Tibial nerve (tissue), 4 donors: ENCODE measurements around the gene CCDC59. TPM values are rescaled to one million over a fixed set of nuclear protein-coding genes. Genes with fewer than 3 reads are reported as not detected.
A peak's percentile ranks its signal among the peaks of the same experiment; 100 is the strongest.
"Not testable (repeated sequence)": the region's sequence is repeated elsewhere in the genome, so short reads cannot be mapped to it uniquely, and the experiment has no call there.

Experiments used
- DNase-seq, 2 donors: peaks; one replicate each; pipeline ENCODE4 v3.0.0-alpha.2; 2019; ENCODE audit warnings: low spot score in 2 of 2
- H3K27ac ChIP-seq, 4 donors: fragments of 200-600 bp; sonication (generic) in 3 of 4; one replicate each; pipeline ENCODE4 v1.5.1; 2017 to 2019; ENCODE audit warnings: mild to moderate bottlenecking in 1 of 4
- H3K27me3 ChIP-seq, 2 donors: fragments of 200-600 bp; sonication (generic) in 1 of 2; one replicate each; pipeline versions ENCODE4 v1.5.1 to v1.6.0; 2017 to 2019
- H3K36me3 ChIP-seq, 3 donors: fragments of 200-600 bp; sonication (generic); one replicate each; pipeline ENCODE4 v1.5.1; 2018 to 2019
- H3K4me1 ChIP-seq, 4 donors: fragments of 200-600 bp; sonication (generic) in 3 of 4; one replicate each; pipeline ENCODE4 v1.5.1; 2017 to 2019
- H3K4me3 ChIP-seq, 4 donors: fragments of 200-600 bp; sonication (generic) in 3 of 4; one replicate each; pipeline ENCODE4 v1.5.1; 2017 to 2019; ENCODE audit warnings: mild to moderate bottlenecking in 1 of 4, moderate library complexity in 1 of 4
- H3K9me3 ChIP-seq, 4 donors: fragments of 200-600 bp; sonication (generic) in 3 of 4; one replicate each; pipeline ENCODE4 v1.5.1; 2017 to 2019
- CTCF ChIP-seq, 5 experiments: fragments of 200-600 bp in 3 of 5; fragments of 450-650 bp in 2 of 5; sonication (generic) in 3 of 5; IDR thresholded peaks; one replicate each; pipeline ENCODE4 v1.5.1; 2016 to 2019; ENCODE audit warnings: antibody characterized with exemption in 5 of 5, mild to moderate bottlenecking in 3 of 5, moderate library complexity in 2 of 5
- EP300 ChIP-seq, 2 donors: sonication (generic); formaldehyde crosslinking; IDR thresholded peaks; one replicate each; pipeline ENCODE4 v1.6.1; 2017; ENCODE audit warnings: antibody characterized with exemption in 2 of 2, mild to moderate bottlenecking in 1 of 2
- POLR2A ChIP-seq, 2 donors: fragments of 450-650 bp; IDR thresholded peaks; one replicate each; pipeline ENCODE4 v1.6.1; 2017; ENCODE audit warnings: antibody characterized with exemption in 2 of 2, mild to moderate bottlenecking in 2 of 2, moderate library complexity in 2 of 2
- WGBS, 2 donors: methylation state at CpG; one replicate each; pipeline ENCODE4 v1.1.5; 2018; 5-methylcytosine and 5-hydroxymethylcytosine counted together
- total RNA-seq, 4 donors: library from RNA; depleted of rRNA; stranded (reverse); fragments of >200 nt; gene quantifications; one replicate each; pipeline ENCODE4 v1.1.0, GENCODE V29; 2016

The CCDC59 gene
- total RNA-seq, 4 donors from 2014 or later, result 40.6 to 107 (median 60.5) TPM

GRCh38 chr12:82361461-82361915 is 3.3 kb upstream of the CCDC59 start:
- H3K27me3 ChIP-seq, result no peaks in the 10 kb centered on the region
- H3K9me3 ChIP-seq, result no peaks in the 10 kb centered on the region
- 87 to 89% methylated on average over 15 to 17 of the region's 22 CpGs for WGBS, 2 donors
- peaks cover 1 to 40% (median 21%) of the 10 kb centered on the region in 4 donors for H3K4me1 ChIP-seq
- H3K4me3 ChIP-seq, result no peak overlapping the region
- no peak for TF ChIP-seq POLR2A (IDR thresholded peaks at IDR 0.05)
- no peak for TF ChIP-seq EP300 (IDR thresholded peaks at IDR 0.05)
- no peak for TF ChIP-seq CTCF (IDR thresholded peaks at IDR 0.05)
- H3K36me3 ChIP-seq, result peaks cover 0 to 3% (median 0%) of the 10 kb centered on the region in 3 donors
- no peak for DNase-seq
- H3K27ac ChIP-seq, result no peak overlapping the region

DNA sequence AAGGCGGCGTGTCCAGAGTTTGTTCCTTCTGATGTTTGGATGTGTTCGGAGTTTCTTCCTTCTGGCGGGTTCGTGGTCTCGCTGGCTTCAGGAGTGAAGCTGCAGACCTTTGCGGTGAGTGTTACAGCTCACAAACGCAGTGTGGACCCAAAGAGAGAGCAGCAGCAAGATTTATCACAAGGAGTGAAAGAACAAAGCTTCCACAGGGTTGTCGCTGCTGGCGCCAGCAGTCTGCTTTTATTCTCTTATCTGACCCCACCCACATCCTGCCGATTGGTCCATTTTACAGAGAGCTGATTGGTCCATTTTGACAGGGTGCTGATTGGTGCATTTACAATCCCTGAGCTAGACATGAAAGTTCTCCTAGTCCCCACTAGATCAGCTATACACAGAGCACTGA is 2.6 kb upstream of the CCDC59 start:
- not testable (repeated sequence) for H3K36me3 ChIP-seq, H3K27me3 ChIP-seq, H3K9me3 ChIP-seq, DNase-seq, H3K27ac ChIP-seq, H3K4me3 ChIP-seq
- 98% methylated on average over 11 of the region's 11 CpGs for WGBS, 2 donors
- peaks cover 6 to 46% (median 26%) of the 10 kb centered on the region in 4 donors for H3K4me1 ChIP-seq

DNA sequence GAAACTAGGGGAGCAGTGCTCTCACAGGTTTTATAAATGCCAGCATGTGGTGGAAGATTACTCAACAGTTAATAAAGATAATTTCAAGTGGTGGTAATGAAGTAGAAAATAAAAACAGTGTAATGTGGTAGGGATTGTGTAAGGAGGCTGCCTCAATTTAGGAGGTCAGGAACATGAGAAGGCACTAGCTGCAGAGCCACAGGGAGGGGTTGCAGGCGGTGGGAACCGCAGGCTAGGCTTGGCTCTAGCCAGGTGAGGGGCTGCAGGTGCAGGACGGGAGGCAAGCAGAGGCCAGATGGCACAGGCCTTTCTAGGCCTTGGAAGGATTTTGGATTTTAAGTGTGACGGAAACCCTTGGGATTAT is 910 bp upstream of the CCDC59 start:
- H3K27me3 ChIP-seq, result no peaks in the 10 kb centered on the region
- H3K27ac ChIP-seq, result peak overlapping the region; percentile 79 to 98 (median 92)
- peaks cover 0 to 25% (median 0%) of the 10 kb centered on the region in 3 donors for H3K36me3 ChIP-seq
- WGBS, 2 donors, result 9 to 12% methylated on average over 4 of the region's 4 CpGs
- DNase-seq, result no peak
- H3K4me3 ChIP-seq, result peak overlapping the region; percentile 59 to 94 (median 78)
- H3K4me1 ChIP-seq, result peaks cover 6 to 64% (median 26%) of the 10 kb centered on the region in 4 donors
- TF ChIP-seq CTCF (IDR thresholded peaks at IDR 0.05) (no peak), POLR2A (IDR thresholded peaks at IDR 0.05) (no peak), EP300 (IDR thresholded peaks at IDR 0.05) (no peak)
- no peaks in the 10 kb centered on the region for H3K9me3 ChIP-seq

DNA sequence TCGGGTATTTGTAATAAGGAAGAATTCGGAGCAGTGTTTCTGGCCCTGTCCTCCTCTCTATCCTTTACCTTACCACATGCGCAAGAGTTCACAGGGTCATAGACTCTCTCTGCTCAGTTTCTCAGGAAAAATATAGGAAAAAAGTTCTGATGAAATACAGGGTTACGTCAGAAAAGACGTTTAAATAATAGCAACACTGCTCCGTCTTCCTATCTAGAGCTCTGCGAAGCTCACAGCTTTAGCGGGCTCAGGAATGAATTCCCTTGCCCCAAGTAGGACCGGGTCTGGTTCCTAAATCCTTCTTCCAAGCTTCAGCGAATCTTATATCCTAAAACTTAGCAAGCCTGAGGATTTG is 365 bp downstream of the CCDC59 start:
- 1 to 2% methylated on average over 10 of the region's 10 CpGs for WGBS, 2 donors
- peaks cover 0 to 38% (median 0%) of the 10 kb centered on the region in 3 donors for H3K36me3 ChIP-seq
- H3K9me3 ChIP-seq, result no peaks in the 10 kb centered on the region
- peaks cover 6 to 56% (median 26%) of the 10 kb centered on the region in 4 donors for H3K4me1 ChIP-seq
- no peaks in the 10 kb centered on the region for H3K27me3 ChIP-seq
- DNase-seq, result no peak
- peak overlapping the region; percentile 59 to 94 (median 78) for H3K4me3 ChIP-seq
- H3K27ac ChIP-seq, result peak overlapping the region; percentile 79 to 98 (median 92)
- no peak for TF ChIP-seq EP300 (IDR thresholded peaks at IDR 0.05)
- TF ChIP-seq POLR2A (IDR thresholded peaks at IDR 0.05), result no peak
- no peak for TF ChIP-seq CTCF (IDR thresholded peaks at IDR 0.05)

- H3K4me3 ChIP-seq, result peak overlapping the region; percentile 59 to 94 (median 78)
- H3K9me3 ChIP-seq, result no peaks in the 10 kb centered on the region
- 52 to 55% methylated on average over 4 of the region's 4 CpGs for WGBS, 2 donors
- DNase-seq, result no peak
- peak overlapping the region in 3 of 4 donors; percentile 92 to 98 (median 93) for H3K27ac ChIP-seq
- H3K4me1 ChIP-seq, result peaks cover 6 to 55% (median 26%) of the 10 kb centered on the region in 4 donors
- peaks cover 0 to 42% (median 0%) of the 10 kb centered on the region in 3 donors for H3K36me3 ChIP-seq
- no peaks in the 10 kb centered on the region for H3K27me3 ChIP-seq
- TF ChIP-seq EP300 (IDR thresholded peaks at IDR 0.05), result no peak
- no peak for TF ChIP-seq POLR2A (IDR thresholded peaks at IDR 0.05)
- TF ChIP-seq CTCF (IDR thresholded peaks at IDR 0.05), result no peak
These were observed 847 bp downstream of the CCDC59 start for GRCh38 chr12:82357340-82357739.

- H3K27me3 ChIP-seq, result no peaks in the 10 kb centered on the region
- no peak for TF ChIP-seq POLR2A (IDR thresholded peaks at IDR 0.05)
- no peak for TF ChIP-seq EP300 (IDR thresholded peaks at IDR 0.05)
- no peak for TF ChIP-seq CTCF (IDR thresholded peaks at IDR 0.05)
- H3K36me3 ChIP-seq, result peaks cover 0 to 84% (median 0%) of the 10 kb centered on the region in 3 donors
- DNase-seq, result no peak
- WGBS, 2 donors, result 90 to 91% methylated on average over 6 of the region's 6 CpGs
- H3K4me1 ChIP-seq, result peaks cover 3 to 24% (median 4%) of the 10 kb centered on the region in 4 donors
- no peak overlapping the region for H3K4me3 ChIP-seq
- H3K27ac ChIP-seq, result no peak overlapping the region
- no peaks in the 10 kb centered on the region for H3K9me3 ChIP-seq
These were observed 6.8 kb downstream of the CCDC59 start for GRCh38 chr12:82351390-82351789.
